ENCODE measurements around the gene MUC5B.
"Not testable (repeated sequence)": the region's sequence is repeated elsewhere in the genome, so short reads cannot be mapped to it uniquely, and the experiment has no call there.

MUC5B gene

DNA sequence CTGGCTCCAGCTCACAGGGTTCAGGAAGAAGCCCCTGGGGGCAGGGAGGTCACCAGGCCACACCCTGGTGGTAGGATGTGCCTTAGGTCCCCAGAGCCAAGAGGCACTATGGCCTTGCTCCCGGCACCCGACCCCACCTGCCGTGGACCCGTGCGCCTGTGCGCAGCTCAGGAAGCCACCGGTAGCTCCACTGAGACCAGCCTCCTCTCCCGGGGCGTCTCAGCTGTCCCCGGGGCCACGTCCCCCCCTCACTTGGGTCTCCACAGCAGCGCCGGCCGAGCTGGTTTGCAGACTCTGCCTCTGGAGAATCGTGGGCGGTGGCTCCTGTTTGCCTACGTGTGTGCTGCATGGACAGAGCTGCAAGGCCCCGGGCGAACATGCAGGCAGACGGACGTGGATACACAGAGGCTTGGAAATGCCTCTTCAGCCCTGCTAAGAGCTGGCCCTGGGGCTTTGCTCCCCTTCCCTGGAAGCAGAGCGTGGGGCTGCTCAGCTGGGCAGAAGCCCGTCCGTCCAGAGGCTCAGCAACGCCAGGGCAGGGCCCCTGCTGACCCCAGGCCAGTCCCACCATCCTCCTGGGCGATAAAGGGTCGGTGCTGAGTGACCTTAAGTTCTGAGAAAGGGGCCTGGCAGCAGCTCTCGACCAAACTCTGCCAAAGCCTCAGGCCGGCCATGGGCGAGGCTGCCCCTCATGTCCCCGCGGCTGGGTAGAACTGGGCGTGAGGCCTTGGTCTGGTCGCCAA lies 15.3 kb upstream of the MUC5B start:
- no peak overlapping the region for H3K4me3 ChIP-seq (ENCODE audit: low read depth, low read length)
- TF ChIP-seq, protein P1, sequence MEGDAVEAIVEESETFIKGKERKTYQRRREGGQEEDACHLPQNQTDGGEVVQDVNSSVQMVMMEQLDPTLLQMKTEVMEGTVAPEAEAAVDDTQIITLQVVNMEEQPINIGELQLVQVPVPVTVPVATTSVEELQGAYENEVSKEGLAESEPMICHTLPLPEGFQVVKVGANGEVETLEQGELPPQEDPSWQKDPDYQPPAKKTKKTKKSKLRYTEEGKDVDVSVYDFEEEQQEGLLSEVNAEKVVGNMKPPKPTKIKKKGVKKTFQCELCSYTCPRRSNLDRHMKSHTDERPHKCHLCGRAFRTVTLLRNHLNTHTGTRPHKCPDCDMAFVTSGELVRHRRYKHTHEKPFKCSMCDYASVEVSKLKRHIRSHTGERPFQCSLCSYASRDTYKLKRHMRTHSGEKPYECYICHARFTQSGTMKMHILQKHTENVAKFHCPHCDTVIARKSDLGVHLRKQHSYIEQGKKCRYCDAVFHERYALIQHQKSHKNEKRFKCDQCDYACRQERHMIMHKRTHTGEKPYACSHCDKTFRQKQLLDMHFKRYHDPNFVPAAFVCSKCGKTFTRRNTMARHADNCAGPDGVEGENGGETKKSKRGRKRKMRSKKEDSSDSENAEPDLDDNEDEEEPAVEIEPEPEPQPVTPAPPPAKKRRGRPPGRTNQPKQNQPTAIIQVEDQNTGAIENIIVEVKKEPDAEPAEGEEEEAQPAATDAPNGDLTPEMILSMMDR (IDR thresholded peaks at IDR 0.05; ENCODE audit: borderline replicate concordance, insufficient read depth, low read depth, low read length) = no peak

DNA sequence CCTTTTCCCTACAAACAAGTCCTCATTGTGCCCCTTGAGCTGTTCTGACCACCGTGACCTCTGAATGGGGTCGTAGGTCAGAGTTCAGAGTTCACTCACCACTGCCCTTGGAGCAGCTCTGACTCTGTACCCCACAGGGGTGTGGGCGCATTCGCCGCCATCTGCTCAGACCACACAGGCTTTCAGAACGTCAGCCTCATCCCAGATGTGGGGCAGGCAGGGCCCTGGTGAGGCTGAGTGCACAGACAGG lies 14.8 kb upstream of the MUC5B start:
- TF ChIP-seq, protein P1 (IDR thresholded peaks at IDR 0.05; ENCODE audit: borderline replicate concordance, insufficient read depth, low read depth, low read length) = no peak
- no peak overlapping the region for H3K4me3 ChIP-seq (ENCODE audit: low read depth, low read length)

DNA sequence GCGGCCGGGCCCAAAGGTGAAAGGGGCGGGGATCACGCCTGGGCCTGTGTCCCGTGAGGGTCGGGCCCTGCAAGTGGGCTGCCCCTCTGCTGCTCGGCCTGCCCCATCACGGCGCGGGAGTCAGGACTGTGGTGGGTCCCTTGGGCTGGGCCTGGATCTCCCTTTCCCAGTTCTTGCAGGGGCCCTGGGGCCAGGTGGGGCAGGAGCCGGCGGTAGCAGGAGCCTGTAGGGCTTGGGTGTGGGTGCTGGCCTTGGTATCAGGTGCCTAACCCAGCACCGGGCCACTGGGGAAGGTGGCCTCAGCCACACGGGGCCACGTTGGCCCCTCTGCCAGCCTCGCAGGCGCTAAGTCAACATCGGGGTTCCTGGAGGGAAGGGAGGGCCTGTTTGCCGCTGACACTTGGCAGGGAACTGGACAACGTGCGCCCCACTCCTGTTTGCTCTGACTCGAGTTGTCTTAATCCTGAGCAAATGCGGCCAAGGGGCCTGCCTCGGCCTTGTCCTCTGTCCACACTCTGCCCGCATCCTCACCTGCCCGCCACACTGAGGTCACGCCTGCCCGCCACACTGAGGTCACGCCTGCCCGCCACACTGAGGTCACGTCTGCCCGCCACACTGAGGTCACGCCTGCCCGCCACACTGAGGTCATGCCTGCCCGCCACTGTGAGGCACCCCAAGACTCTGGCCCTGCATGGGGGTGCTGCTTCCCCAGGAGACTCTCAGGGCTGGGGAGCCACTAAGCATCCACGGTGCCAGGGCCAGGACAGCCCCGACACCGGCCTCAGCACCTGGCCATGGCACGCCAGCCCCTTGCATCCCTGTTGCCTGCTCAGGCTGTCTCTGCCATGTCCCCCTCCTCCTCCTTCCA lies 14.2 kb upstream of the MUC5B start:
- H3K4me3 ChIP-seq (ENCODE audit: low read depth, low read length) = no peak overlapping the region
- TF ChIP-seq, protein P1 (IDR thresholded peaks at IDR 0.05; ENCODE audit: borderline replicate concordance, insufficient read depth, low read depth, low read length) = no peak

DNA sequence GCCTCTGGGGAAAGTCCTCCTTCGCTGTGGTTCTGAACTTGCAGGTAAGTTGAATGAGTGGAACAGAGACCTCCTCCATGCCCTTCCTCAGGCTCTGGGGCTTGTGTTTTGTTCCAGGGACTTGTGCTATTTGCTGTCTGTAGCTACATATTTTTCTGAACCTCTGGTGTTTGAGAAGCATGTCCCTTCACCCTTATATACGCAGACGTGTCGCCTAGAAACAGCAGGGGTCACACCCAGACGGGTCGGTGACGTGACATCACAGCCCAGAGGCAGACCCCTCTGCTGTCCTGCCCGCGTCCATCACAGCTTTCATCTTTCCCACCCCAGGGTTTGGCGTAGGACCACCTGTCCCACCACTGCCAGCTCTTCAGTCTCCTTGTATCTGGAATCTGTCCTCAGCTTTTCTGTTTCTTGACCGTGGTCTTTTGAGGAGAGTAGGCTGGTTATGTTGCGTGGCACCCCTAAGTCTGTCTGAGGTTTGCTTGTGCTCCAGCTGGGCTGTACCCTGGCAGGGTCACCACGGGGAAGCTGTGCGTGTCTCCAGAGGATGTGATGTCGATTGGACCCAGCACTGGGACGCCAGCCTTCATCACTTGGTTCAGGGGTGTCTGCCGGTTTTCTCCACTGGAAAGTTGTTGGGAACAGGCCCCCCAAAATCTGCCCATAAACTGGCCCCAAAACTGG lies 13.4 kb upstream of the MUC5B start:
- TF ChIP-seq, protein P1 (IDR thresholded peaks at IDR 0.05; ENCODE audit: borderline replicate concordance, insufficient read depth, low read depth, low read length) = no peak
- H3K4me3 ChIP-seq (ENCODE audit: low read depth, low read length) = no peak overlapping the region

DNA sequence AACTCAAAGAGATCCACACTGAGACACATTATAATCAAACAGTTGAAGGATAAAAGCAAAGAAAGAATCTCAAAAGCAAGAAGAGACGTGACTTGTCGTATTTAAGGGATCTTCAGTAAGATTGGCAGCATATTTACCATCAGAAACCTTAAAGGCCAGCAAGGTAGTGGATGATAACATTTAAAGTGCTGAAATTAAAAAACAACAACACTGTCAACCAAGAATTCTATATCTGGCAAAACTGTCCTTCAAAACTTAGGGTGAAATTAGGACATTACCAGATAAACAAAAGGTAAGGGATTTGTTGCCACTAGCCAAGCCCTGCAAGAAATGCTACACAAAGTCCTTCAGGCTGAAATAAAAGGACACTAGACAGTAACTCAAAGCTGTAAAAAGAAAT lies 11.0 kb upstream of the MUC5B start:
- TF ChIP-seq, protein P1 (IDR thresholded peaks at IDR 0.05; ENCODE audit: borderline replicate concordance, insufficient read depth, low read depth, low read length) = no peak
- no peak overlapping the region for H3K4me3 ChIP-seq (ENCODE audit: low read depth, low read length)

DNA sequence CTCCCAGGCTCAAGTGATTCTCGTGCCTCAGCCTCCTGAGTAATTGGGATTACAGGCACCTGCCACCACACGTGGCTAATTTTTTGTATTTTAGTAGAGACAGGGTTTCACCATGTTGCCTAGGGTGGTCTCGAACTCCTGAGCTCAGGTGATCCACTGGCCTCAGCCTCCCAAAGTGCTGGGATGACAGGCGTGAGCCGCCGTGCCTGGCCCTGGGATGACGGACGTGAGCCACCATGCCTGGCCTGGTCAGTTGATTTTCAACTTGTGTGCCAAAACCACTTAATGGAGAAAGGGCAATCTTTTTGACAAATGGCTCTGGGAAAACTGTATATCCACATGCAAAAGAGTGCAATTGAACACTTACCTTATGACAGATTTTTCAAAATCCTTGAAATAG lies 7.0 kb upstream of the MUC5B start:
- H3K4me3 ChIP-seq (ENCODE audit: low read depth, low read length) = not testable (repeated sequence)

DNA sequence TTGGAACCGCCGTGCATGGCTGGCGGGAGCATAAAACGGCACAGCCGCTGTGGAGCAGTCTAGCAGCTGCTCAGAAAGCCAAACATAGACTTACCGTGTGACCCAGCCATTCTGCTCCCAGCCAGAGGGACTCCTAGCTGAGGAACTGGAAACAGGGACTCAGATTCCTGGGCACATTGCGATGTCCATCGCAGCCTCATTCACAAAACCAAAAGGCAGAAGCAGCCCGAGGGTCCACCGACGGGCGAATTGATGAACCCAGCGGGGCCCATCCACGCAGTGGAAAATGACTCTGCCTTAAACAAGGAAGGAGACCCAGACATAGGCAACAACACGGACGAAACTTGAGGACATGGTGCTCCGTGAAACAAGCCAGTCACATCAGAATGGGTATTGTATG lies 5.7 kb upstream of the MUC5B start:
- no peak overlapping the region for H3K4me3 ChIP-seq (ENCODE audit: low read depth, low read length)
- TF ChIP-seq, protein P1 (IDR thresholded peaks at IDR 0.05; ENCODE audit: borderline replicate concordance, insufficient read depth, low read depth, low read length) = no peak
